ENCODE measurements around the gene MAPK8IP2.

The MAPK8IP2 gene

GRCh38 chr22:50586416-50586815 is 14.2 kb upstream of the MAPK8IP2 start:
- Histone ChIP-seq H3K9me3 (ENCODE audit: control insufficient read depth, low read length) (no peaks in the 10 kb centered on the region), H3K4me3 (ENCODE audit: low read length) (no peak overlapping the region), H3K4me1 (ENCODE audit: control insufficient read depth, insufficient read depth, low read length) (peaks cover 6% of the 10 kb centered on the region), H3K27me3 (ENCODE audit: control insufficient read depth, insufficient read depth, low read length) (no peaks in the 10 kb centered on the region), H3K36me3 (ENCODE audit: control insufficient read depth, insufficient read depth, low read length) (no peaks in the 10 kb centered on the region), H3K9ac (ENCODE audit: low read length) (no peak overlapping the region)

DNA sequence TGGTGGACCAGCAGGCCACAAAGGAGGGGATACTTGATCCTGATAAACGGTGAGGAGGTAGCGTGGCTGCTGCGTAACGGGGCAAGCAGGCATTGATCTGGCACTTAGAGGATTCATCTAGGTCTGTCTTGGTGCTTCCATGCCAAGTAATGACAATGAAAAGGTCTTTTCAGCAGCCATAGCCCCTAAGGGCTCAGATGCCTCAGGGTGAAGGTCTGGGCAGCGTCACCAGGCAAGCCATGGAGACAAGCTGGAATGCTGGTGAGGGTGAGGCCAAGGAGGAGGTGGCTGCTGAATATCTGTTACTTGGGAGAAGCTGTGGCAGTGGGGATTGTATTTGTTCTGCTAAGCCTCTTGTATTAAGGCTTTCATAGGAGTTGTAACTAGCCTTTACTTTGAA is 13.2 kb upstream of the MAPK8IP2 start:
- H3K9me3 ChIP-seq (ENCODE audit: control insufficient read depth, low read length): no peaks in the 10 kb centered on the region
- no peak overlapping the region for H3K9ac ChIP-seq (ENCODE audit: low read length)
- H3K36me3 ChIP-seq (ENCODE audit: control insufficient read depth, insufficient read depth, low read length): no peaks in the 10 kb centered on the region
- peaks cover 6% of the 10 kb centered on the region for H3K4me1 ChIP-seq (ENCODE audit: control insufficient read depth, insufficient read depth, low read length)
- no peak overlapping the region for H3K4me3 ChIP-seq (ENCODE audit: low read length)
- no peaks in the 10 kb centered on the region for H3K27me3 ChIP-seq (ENCODE audit: control insufficient read depth, insufficient read depth, low read length)

- Histone ChIP-seq H3K9me3 (ENCODE audit: control insufficient read depth, low read length) (no peaks in the 10 kb centered on the region), H3K4me1 (ENCODE audit: control insufficient read depth, insufficient read depth, low read length) (peaks cover 3% of the 10 kb centered on the region), H3K9ac (ENCODE audit: low read length) (no peak overlapping the region), H3K4me3 (ENCODE audit: low read length) (no peak overlapping the region), H3K36me3 (ENCODE audit: control insufficient read depth, insufficient read depth, low read length) (no peaks in the 10 kb centered on the region), H3K27me3 (ENCODE audit: control insufficient read depth, insufficient read depth, low read length) (peaks cover 5% of the 10 kb centered on the region)
Observed at GRCh38 chr22:50595189-50595588, 5.4 kb upstream of the MAPK8IP2 start.

GRCh38 chr22:50597097-50597496 is 3.5 kb upstream of the MAPK8IP2 start:
- peaks cover 15% of the 10 kb centered on the region for H3K27me3 ChIP-seq (ENCODE audit: control insufficient read depth, insufficient read depth, low read length)

GRCh38 chr22:50599816-50600455 is 657 bp upstream of the MAPK8IP2 start:
- Histone ChIP-seq H3K4me3 (ENCODE audit: low read length) (no peak overlapping the region), H3K9ac (ENCODE audit: low read length) (no peak overlapping the region), H3K4me1 (ENCODE audit: control insufficient read depth, insufficient read depth, low read length) (peaks cover 3% of the 10 kb centered on the region), H3K27me3 (ENCODE audit: control insufficient read depth, insufficient read depth, low read length) (peaks cover 39% of the 10 kb centered on the region), H3K36me3 (ENCODE audit: control insufficient read depth, insufficient read depth, low read length) (no peaks in the 10 kb centered on the region), H3K9me3 (ENCODE audit: control insufficient read depth, low read length) (no peaks in the 10 kb centered on the region)

More at GRCh38 chr22:50597097-50597496, 3.5 kb upstream of the MAPK8IP2 start:
- H3K4me3 ChIP-seq (ENCODE audit: low read length): no peak overlapping the region
- no peak overlapping the region for H3K9ac ChIP-seq (ENCODE audit: low read length)
- peaks cover 3% of the 10 kb centered on the region for H3K4me1 ChIP-seq (ENCODE audit: control insufficient read depth, insufficient read depth, low read length)
- no peaks in the 10 kb centered on the region for H3K9me3 ChIP-seq (ENCODE audit: control insufficient read depth, low read length)
- no peaks in the 10 kb centered on the region for H3K36me3 ChIP-seq (ENCODE audit: control insufficient read depth, insufficient read depth, low read length)

DNA sequence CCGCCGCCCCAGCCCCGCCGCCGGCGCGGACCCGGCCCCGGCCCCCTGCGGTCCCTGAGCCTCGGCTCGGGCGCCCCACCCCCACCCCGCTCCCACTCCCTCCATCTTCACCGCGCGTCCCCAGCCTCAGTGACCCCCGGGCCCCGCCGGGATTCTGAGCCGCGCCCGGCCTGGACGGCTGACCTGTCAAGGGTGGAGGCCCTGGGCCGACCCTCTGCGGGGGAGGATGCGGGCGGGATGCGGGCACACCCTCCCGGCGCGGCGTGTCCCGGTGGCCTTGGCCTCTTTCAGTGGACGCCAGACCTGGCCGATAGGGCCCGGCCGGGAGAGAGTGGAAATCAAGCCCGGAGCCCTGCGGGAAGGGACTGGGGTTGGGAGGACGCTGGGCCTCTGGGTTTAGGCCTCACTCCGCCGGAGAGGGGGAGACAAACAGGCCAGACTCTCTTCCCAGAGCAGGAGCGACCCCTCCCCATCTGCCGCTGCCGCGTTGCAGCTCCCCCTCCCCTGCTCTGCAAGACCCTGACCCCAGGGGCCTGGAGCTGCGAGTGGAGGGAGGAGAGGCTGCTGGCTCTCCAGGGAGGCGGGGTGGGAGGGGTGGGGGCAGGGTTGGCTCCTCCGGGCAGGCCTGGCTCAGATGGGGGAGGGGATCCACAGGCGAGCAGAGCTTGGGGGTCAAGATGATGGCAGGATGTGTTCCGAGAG is 525 bp downstream of the MAPK8IP2 start:
- Histone ChIP-seq H3K4me1 (ENCODE audit: control insufficient read depth, insufficient read depth, low read length) (peaks cover 3% of the 10 kb centered on the region), H3K9me3 (ENCODE audit: control insufficient read depth, low read length) (no peaks in the 10 kb centered on the region), H3K9ac (ENCODE audit: low read length) (peak overlapping the region; percentile 22), H3K36me3 (ENCODE audit: control insufficient read depth, insufficient read depth, low read length) (no peaks in the 10 kb centered on the region), H3K4me3 (ENCODE audit: low read length) (no peak overlapping the region), H3K27me3 (ENCODE audit: control insufficient read depth, insufficient read depth, low read length) (peaks cover 45% of the 10 kb centered on the region)

DNA sequence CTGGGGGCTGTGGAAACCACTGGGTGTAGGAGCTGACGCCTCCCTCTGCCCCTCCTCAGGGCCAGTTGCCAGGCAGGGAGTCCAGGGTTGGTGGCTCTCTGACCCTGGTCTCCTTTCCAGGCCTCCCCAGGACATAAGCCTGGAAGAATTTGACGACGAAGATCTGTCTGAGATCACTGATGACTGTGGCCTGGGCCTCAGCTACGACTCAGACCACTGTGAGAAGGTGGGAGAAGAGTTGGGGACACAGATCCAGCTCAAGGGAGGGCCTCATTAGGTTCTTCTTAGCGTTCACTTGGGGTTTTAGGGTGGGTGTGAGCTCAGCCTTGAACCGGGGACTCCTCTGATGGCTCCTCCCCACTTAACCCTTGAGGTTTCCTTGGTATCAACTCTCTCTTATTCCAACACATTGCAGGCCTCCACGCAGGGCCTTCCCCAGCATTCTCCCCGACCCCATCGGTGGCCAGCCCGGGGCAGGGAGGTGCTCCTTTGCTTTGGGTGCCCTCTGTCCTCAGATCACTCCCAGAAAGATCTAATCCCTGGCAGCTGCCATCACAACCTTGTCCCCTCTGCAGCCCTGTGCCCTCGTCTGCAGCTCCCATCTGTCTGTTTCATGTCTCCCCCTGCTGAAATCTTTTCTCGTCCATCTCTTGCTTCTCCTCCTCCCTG is 1.2 kb downstream of the MAPK8IP2 start:
- Histone ChIP-seq H3K9me3 (ENCODE audit: control insufficient read depth, low read length) (no peaks in the 10 kb centered on the region), H3K4me3 (ENCODE audit: low read length) (no peak overlapping the region), H3K36me3 (ENCODE audit: control insufficient read depth, insufficient read depth, low read length) (no peaks in the 10 kb centered on the region), H3K27me3 (ENCODE audit: control insufficient read depth, insufficient read depth, low read length) (peaks cover 49% of the 10 kb centered on the region), H3K4me1 (ENCODE audit: control insufficient read depth, insufficient read depth, low read length) (peaks cover 3% of the 10 kb centered on the region), H3K9ac (ENCODE audit: low read length) (no peak overlapping the region)

GRCh38 chr22:50602338-50602700 is 1.7 kb downstream of the MAPK8IP2 start:
- H3K9ac ChIP-seq (ENCODE audit: low read length): no peak overlapping the region
- H3K4me1 ChIP-seq (ENCODE audit: control insufficient read depth, insufficient read depth, low read length): peaks cover 3% of the 10 kb centered on the region
- no peaks in the 10 kb centered on the region for H3K36me3 ChIP-seq (ENCODE audit: control insufficient read depth, insufficient read depth, low read length)
- no peaks in the 10 kb centered on the region for H3K9me3 ChIP-seq (ENCODE audit: control insufficient read depth, low read length)
- H3K4me3 ChIP-seq (ENCODE audit: low read length): no peak overlapping the region
- peaks cover 49% of the 10 kb centered on the region for H3K27me3 ChIP-seq (ENCODE audit: control insufficient read depth, insufficient read depth, low read length)

- no peaks in the 10 kb centered on the region for H3K9me3 ChIP-seq (ENCODE audit: control insufficient read depth, low read length)
- peaks cover 49% of the 10 kb centered on the region for H3K27me3 ChIP-seq (ENCODE audit: control insufficient read depth, insufficient read depth, low read length)
- no peak overlapping the region for H3K4me3 ChIP-seq (ENCODE audit: low read length)
- H3K36me3 ChIP-seq (ENCODE audit: control insufficient read depth, insufficient read depth, low read length): no peaks in the 10 kb centered on the region
- H3K4me1 ChIP-seq (ENCODE audit: control insufficient read depth, insufficient read depth, low read length): peaks cover 3% of the 10 kb centered on the region
- H3K9ac ChIP-seq (ENCODE audit: low read length): no peak overlapping the region
Observed at GRCh38 chr22:50603511-50604255, 3.1 kb downstream of the MAPK8IP2 start.

DNA sequence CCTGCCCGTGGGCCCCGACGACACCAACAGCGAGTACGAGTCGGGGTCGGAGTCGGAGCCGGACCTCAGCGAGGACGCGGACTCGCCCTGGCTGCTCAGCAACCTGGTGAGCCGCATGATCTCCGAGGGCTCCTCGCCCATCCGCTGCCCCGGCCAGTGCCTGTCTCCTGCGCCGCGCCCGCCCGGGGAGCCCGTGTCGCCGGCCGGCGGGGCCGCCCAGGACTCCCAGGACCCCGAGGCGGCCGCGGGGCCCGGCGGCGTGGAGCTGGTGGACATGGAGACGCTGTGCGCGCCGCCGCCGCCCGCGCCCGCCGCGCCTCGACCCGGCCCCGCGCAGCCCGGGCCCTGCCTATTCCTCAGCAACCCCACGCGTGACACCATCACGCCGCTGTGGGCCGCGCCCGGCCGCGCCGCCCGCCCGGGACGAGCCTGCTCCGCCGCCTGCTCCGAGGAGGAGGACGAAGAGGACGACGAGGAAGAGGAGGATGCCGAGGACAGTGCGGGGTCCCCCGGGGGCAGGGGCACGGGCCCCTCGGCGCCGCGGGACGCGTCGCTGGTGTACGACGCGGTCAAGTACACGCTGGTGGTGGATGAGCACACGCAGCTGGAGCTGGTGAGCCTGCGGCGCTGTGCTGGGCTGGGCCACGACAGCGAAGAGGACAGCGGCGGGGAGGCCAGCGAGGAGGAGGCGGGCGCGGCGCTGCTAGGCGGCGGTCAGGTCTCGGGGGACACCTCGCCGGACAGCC is 3.8 kb downstream of the MAPK8IP2 start:
- Histone ChIP-seq H3K4me1 (ENCODE audit: control insufficient read depth, insufficient read depth, low read length) (peaks cover 3% of the 10 kb centered on the region), H3K4me3 (ENCODE audit: low read length) (no peak overlapping the region), H3K36me3 (ENCODE audit: control insufficient read depth, insufficient read depth, low read length) (no peaks in the 10 kb centered on the region), H3K9ac (ENCODE audit: low read length) (no peak overlapping the region), H3K9me3 (ENCODE audit: control insufficient read depth, low read length) (no peaks in the 10 kb centered on the region), H3K27me3 (ENCODE audit: control insufficient read depth, insufficient read depth, low read length) (peaks cover 49% of the 10 kb centered on the region)

GRCh38 chr22:50605002-50605612 is 4.5 kb downstream of the MAPK8IP2 start:
- H3K36me3 ChIP-seq (ENCODE audit: control insufficient read depth, insufficient read depth, low read length): no peaks in the 10 kb centered on the region
- no peaks in the 10 kb centered on the region for H3K4me1 ChIP-seq (ENCODE audit: control insufficient read depth, insufficient read depth, low read length)
- no peak overlapping the region for H3K4me3 ChIP-seq (ENCODE audit: low read length)
- H3K9me3 ChIP-seq (ENCODE audit: control insufficient read depth, low read length): no peaks in the 10 kb centered on the region
- H3K27me3 ChIP-seq (ENCODE audit: control insufficient read depth, insufficient read depth, low read length): peaks cover 47% of the 10 kb centered on the region
- no peak overlapping the region for H3K9ac ChIP-seq (ENCODE audit: low read length)
